NCI-H526 treated with DMSO at 0.1 percent for 48 hours (cell line): ENCODE measurements around the gene SLC24A2.
"Not testable (repeated sequence)": the region's sequence is repeated elsewhere in the genome, so short reads cannot be mapped to it uniquely, and the experiment has no call there.

Experiments
- DNase-seq: peaks from one replicate; lab custom pipeline; 2025; lab: John Stamatoyannopoulos, UW

The SLC24A2 gene

DNA sequence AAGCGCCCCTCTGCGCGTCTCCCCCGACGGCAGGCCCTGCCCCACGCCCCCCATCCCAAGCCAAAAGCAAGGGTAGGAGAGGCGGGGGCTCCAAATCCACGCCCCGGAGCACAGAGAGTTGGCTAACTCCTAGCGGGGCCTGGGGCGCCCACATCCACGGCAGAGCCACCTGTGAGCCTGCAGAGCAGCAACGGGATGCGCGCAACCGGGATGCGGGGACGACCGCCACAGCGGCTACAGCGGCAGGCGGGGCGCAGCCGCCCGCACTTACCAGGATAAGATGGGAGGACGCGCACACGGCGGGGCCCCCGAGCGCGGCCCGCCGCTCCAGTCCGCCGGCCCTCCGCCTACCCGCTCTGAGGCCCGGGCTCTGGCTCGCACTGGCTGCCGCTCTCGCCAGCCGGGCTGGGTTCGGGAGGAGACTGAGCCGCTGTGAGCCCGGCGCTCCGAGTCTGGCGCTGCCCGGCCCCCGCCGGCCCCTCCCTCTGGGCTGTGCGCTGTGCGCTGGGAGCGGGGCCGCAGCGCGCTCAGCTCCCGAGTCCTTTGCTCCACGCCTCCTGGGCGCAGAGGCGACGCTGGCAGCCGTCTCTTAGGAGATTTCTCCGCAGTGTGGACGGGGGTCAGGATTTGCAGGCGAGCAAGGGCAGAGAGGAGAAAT is at the start of gene SLC24A2:
Gene SLC24A2, minus strand, starts transcription at position 424 of the 658 bp plus-strand sequence.
- no peak for DNase-seq

GRCh38 chr9:19833331-19833730 is 44.5 kb upstream of the SLC24A2 start:
- DNase-seq = not testable (repeated sequence)

DNA sequence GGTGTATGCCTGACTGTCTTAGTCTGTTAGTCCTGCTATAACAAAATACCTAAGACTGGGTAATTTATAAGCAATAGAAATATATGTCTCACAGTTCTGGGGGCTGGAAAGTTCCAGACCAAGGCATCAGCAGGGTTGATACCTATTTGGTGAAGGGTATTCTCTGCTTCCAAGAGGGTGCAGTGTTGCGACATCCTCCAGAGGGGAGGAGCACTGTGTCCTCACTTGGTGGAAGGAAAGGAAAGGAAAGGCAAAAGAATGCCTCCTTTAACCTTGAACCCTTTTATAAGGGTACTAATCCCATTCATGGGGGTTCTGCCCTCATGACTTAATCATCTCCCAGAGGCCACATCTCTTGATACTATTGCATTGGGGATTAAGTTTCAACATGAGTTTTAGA is 42.0 kb upstream of the SLC24A2 start:
- DNase-seq = no peak

DNA sequence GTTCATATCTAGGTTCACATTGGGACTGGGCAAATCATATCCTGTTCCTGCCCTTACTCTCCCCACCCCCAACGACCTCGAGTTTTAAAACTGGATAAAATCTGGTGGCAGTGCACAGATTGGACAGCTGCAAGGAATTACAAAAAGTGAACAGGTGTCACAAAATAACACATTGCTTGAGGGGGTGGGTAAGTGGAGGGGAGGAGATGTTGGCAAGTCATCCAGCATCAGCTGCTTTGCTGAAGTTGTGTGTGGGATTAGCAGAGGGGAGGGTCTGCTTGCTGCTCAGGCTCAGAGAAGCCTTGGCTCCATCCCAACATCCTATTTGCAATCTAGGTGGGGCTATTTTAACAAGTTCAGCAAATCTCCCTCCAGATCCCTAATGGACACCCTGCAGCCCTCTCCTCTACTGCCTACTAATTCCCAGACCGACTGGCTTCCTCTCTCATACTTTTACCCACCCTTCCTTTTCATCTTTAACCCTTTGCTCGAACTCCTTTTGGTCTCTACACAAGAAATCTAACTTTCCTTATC is 39.8 kb upstream of the SLC24A2 start:
- DNase-seq = no peak

GRCh38 chr9:19816769-19817168 is 27.9 kb upstream of the SLC24A2 start:
- DNase-seq = no peak

DNA sequence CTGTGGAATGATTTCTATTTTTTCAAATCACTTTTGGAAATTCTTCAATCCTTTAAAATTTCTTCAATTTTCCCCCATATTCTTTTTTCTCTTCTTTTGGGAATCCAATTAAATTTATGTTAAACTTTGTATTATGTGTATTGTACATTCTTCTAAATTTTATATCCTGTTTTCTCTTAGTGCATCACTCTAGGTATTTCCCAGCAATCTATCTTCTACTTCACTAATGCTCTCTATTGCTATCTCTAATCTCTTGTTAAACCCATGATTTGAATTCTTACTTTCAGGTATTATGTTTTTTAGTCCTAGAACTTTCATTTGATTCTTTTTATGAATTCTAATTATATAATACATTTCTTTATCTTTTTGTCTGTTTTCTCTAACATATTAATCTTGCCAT is 23.4 kb upstream of the SLC24A2 start:
- DNase-seq = no peak

DNA sequence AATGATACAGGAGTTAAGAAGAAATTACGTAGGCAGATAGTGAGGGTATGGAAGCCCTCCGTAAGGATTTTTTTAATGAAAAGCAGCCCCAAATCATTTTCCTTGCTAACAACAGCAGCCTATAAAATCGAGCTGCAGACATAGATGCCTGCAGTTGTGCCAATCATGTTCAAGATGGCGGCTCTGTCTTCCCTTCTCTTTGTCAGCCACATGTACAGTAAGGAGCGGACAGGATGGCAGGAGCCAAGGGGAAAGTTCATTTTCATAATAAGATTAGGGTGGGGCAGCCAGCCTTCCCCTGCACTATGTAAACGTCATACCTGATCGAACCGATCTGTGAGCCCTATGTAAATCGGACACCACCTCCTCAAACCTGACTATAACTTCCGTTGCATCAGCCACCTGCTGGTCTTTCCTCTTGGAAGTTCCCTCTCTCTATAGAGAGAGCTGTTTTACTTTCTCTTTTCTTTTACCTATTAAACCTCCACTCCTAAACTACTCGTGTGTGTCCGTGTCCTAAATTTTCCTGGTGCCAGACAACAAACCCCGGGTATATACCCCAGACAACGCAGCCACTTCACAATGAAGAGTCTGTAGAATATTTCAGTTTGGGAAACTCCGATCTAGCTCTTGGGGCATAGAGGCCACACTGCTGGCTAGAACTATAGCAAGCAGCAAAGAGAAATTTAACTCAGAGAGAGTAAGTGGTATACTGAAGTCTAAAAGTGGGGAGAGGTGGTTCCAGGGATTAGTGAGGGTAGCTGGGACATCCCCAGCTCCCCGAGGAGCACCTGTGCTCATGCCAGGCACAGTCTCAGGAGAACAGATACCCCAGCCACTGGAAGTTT is 20.8 kb upstream of the SLC24A2 start:
- peak; percentile 42 for DNase-seq

GRCh38 chr9:19807182-19807892 is 18.5 kb upstream of the SLC24A2 start:
- no peak for DNase-seq

DNA sequence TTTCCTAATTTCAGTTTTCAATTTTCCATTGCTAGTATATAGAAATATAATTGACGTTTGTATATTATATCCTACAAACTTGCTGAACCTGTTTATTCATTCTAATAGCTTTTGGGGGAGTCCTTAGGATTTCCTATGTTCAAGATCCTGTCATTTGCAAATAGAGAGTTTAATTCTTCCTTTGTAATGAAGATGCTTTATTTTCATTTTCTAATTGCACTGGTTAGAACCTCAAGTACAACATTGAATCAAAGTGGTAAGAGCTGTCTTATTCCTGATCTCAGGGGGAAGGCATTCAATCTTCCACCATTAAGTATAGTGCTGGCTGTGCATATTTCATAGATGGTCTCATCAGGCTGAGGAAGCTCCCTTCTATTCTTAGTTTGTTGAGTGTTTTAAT is 15.6 kb upstream of the SLC24A2 start:
- no peak for DNase-seq

DNA sequence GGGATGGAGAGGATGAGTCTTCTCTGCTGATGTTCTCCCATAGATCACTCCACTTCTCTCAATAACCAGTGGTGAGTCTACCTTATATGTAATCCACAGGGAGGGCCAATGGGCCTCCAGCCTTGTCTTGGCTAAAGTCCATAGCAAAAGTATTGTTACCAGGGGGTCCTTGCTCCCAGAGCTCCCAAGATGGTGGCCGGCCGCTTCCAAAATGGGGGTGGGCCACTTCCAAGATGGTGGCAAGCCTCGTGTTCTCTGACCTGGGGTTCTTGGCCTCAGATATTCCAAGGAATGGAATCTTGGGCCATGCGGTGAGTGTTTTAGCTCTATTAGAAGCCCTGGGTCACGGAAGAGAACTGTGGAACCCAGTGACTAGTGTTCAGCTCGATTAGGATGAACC is 12.0 kb upstream of the SLC24A2 start:
- no peak for DNase-seq

DNA sequence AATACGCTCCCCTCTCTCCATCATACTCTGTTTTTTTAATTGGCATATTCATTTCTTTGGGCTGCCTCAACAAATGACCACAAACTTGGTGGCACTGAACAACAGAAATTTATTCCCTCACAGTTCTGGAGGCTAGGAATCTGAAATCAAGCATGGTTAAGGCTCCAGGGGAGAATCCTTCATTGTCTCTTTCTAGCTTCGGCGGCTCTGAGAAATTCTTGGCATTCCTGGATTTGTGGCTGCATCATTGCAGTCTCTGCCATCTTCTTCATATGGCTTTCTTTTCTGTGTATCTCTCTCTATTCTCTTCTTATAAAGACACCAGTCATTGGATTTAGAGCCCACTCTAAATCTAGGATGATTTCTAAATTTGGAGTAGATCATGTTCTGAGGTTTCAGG is 10.9 kb upstream of the SLC24A2 start:
- DNase-seq = no peak

DNA sequence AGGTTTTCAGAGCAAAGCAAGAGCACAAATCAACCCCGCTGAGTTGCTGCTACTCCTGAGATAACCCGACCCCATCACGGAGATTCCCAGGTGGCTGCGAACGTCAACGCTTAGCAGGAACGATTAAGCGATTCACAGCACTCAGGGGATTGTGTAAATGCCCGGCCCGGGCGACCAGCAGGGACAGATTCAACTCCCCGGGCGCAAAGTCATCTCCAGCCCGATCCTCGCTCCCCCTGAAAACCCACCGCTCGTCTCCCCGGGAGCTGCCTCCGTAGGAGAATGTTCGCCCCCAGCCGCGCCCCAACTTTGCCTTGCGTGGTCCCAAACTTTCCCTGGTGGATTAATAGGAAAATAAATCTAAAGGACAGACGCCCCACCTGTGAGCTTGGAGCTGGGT is 685 bp downstream of the SLC24A2 start:
- DNase-seq = peak; percentile 10

DNA sequence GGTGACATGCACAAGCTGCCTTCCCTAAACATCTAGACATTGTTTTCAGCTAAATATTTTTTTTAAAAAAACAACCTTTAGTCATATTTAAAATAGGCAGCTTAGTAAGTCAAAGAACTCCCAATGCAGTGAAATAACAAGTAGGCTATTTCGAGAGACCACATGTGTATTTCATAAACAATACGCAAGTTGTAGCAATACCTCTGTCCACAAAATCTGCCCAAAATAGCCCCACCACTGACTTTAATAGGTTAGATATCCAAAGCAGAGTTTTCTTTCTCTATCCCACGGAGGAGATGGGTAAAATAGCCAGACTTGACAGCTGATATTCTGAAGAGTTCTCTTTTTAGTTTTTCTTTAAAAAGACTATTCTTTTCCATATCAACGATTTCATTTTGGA is 1.2 kb downstream of the SLC24A2 start:
- no peak for DNase-seq

DNA sequence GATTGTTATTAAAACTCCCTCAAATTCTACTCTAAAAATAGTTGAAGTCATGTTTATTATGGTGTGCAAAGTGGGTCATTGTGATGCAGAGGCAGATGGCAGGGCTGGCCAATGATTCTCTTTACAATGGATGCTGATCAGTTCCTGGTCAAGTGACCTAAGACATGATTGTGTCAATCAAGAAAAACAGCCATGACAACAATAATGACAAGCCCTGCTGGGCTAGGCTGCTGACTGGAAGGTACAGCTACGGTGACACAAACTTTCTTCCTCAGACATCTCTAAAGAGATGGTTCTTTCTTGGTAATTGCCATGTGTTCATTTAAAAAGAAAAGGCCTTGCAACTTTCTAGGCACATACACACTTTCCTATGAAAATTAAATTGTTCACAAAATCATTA is 3.6 kb downstream of the SLC24A2 start:
- DNase-seq = no peak

DNA sequence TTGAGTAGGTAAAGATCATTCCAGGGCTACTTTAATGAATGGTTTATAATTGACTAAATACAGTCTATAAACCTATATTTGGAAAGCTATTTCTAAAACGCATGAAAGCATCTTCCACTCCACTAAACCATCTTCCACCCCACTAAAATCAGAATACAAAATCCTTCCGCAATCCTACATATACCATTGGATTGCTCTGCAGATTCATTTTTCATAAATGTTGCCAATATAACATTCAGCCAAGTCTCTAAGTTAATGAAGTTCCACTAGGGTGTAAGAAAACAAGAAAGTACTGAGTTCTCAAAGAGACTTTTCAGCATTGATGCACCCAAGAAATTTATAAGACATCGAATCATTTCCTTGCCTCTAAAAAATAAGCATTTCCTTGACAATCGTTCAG is 4.7 kb downstream of the SLC24A2 start:
- DNase-seq = no peak

DNA sequence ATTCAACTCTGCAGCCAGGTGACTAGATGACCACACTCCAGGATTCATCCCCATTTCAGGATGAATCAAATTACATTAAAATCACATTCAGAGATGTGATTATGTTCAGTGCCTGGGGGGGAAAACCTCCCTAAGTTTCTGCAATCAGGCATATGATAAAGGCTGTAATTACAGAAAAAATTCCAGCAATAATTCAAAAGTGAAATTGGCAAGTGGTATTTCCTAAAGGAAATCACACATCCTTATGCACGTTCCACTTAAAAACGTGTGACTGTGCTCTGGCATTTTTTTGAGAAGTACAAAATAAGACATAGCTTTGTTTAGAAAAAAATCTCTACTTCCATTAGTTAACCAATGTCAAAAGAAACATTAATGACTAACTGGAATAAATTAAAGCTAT is 5.3 kb downstream of the SLC24A2 start:
- DNase-seq = no peak

DNA sequence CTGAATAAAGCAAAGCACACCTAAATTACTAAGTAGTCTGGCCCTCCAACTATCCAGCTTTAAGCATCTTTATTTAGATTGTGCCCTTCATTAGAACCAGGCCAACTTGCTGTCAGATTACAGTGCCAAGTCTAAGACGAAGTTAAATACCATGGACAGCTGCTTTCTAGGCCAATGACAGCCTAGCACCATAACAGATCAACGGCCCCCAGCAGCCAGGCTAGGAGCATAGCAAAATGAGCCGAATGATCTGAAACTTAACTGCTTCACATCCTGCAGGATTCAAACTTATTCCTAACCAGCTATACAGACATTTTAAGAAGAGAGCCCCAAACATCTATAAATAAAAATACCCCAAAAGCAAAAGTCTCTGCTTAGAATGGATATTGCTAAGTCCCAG is 6.8 kb downstream of the SLC24A2 start:
- DNase-seq = no peak

- no peak for DNase-seq
These were observed 7.6 kb downstream of the SLC24A2 start for GRCh38 chr9:19781240-19781639.

DNA sequence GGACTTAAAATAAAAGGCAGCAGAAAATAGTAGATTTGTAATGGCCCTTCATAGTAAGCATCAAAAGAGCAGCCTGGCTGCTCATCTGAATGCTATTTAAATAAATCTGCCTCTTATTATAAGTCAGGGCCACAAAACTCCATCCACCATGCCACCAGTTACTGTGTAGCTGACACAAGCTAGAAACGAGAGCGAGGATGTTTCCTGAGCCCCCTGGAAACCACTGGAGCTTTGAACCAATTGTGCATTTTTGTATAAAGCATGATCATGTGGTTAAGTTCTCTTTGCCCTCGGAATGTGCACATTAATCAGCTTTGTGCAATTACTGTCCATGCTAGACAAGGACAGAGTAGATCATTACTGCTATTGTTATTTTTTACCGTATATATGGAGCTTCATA is 17.4 kb downstream of the SLC24A2 start:
- no peak for DNase-seq

GRCh38 chr9:19770973-19771372 is 17.9 kb downstream of the SLC24A2 start:
- no peak for DNase-seq

DNA sequence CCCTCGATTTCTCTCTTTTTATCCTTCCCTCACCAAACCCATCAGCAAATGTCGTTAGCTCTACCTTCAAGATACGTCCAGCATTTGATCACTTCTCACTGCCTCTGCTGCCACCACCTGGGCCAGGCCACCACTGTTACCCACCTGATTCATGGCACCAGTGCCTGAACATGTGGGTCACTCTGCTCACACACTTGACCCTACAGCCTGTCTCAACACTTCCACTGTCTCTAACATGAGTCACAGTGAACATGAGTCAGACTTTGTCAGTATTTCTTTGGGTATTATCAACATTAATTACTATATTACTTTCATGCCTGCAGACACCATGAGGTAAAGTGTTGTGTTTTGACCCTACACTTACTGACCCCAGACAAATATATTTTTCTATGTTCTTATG is 19.6 kb downstream of the SLC24A2 start:
- no peak for DNase-seq

DNA sequence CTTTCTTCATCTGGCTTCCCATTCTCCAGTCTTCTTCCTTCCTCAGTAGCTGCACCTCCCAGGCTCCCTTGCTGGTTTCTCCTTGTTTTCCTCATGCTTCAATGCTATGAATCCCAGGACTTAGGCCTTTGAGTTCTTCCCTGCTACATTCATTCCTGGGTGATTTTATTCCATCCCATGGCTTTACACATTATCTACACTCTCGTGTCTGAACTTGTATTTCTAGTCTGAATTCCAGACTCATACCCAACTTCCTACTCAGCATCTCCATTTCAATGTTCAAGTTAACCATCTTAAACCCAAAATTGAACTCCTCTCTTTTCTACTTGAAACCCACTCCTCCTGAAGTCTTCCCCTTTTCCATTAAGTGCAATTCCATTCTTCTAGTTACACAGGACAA is 20.0 kb downstream of the SLC24A2 start:
- DNase-seq = no peak

GRCh38 chr9:19759066-19759465 is 29.8 kb downstream of the SLC24A2 start:
- no peak for DNase-seq
